HG03175 (cell line): ENCODE results near the gene KCTD19.

Experiments used
- ATAC-seq: cut with Tn5 transposase; IDR thresholded peaks from one replicate; pipeline ENCODE4 v1.9.1; 2021; ENCODE audit warnings: mild to moderate bottlenecking, moderate library complexity; ENCODE audit not compliant: unreplicated experiment

KCTD19 gene

DNA sequence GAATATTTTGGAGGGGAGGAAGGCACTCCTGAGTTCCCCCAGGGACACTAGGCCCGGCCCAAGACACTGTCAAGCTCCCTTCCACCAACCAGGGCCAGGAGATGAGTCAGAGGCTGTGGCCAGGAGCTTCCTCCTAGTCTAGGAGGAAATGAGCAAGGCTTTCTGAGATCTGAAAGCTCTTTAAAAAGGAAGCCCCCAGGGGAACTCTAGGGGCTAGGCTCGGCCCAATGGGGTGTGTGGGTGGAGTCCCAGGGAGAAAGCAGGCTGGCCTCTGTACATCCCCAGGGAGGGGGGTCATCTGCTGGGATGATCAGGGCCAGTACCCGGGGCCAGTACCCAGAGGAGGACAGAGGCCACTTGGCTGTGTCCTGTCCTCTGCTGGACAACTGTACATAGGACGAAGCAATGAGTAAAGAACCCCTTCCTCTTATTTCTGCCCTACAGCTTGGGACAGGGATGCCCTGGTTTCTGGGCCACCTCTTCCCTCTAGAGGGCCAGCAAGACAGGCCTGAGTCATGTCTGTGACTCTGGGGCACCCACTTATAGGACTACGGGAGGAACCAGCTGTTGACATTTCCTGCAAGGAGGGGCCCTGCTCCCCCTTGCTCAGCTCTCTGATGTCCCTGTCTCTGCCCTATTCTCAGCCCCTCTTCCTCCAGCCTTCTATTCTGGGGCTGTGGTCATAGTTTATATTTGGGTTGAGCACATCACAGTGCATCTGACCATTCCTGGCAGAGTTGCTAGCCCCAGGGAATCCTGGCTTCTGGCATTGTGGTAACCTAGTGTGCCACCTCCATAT lies 82.0 kb downstream of the KCTD19 start:
- ATAC-seq: peak; percentile 58

DNA sequence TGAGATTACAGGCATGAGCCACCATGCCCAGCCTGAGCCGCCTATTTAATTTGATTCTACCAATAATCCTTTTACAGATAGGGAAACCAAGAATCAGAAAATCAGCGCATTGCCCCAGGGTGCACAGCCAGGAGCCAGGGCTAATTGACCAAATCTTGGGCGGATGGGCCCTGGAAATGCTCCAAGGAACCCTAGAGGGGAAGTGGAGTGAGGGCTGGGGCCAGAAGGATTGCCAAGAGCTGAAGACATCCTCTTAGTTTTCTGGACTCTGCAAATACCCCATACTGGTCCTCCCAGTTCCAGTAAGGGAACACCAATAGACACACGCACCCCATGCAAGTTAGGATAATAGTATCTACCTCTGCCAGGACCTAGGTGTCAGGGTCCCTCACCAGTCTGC lies 83.1 kb downstream of the KCTD19 start:
- ATAC-seq: no peak

DNA sequence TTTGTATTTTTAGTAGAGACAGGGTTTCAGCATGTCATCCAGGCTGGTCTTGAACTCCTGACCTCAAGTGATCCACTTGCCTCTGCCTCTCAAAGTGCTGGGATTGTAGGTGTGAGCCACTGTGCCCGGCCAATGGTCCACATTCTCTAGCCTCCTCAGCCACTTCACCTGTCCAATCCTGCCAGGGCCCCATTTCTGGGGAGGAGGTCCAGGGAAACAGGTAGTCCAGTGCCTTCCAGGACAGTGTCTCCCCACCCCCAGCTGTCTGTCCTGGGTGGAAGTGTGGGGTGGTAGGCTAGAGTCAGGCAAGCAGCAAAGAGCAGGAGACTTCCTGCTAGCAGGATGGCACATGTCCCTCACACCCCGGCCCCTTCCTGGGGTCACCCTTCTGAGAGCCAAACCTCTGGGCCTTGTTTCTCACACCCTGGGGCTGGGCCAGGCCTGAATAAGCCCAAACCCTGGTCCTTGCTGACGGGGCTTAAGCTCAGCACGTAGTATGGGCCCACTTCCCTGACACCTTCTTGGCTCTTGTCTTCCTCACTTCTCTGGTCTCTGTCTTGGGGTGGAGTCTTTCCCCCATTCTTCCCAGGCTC lies 84.3 kb downstream of the KCTD19 start:
- ATAC-seq: no peak

DNA sequence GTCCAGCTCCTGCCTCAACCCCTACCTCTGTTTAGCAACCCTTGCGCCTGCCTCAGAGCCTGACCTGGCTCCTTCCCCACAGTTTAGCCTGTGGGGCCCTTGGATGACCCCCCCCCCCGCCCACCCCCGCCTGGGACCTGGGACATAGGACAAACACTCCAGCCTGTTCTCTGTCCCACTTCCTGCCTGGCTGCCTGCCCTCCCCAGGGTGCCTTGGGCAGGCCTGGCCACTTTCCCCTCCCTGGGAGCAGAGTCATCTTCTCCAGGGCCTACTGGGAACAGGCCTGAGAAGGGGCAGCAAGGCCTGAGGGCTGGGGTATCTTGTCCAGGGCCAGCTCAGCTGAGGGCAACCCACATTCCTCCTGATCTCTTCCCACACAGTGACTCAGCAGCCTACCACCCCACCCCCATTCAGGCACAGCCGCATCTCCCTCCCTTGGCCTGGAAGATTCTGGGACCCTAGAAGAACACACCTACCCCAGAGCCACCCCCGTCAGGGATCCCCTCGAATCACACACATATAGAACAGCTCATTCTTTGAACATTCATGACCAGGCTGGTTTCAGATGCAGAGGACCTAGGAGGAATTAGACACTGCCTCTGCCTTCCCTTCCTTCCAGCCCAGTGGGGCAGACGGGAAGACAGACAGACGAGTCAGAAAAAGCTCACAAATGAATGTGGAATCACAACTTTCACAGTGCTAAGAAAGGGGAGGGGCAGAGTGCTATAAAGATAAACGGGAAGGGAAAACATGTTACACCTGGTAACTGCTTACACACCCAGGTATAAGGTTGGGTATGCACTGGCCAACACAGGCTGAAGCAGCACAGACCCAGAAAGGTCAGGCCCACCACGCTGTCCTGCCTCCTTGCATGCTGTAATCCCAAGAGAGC lies 85.3 kb downstream of the KCTD19 start:
- no peak for ATAC-seq

DNA sequence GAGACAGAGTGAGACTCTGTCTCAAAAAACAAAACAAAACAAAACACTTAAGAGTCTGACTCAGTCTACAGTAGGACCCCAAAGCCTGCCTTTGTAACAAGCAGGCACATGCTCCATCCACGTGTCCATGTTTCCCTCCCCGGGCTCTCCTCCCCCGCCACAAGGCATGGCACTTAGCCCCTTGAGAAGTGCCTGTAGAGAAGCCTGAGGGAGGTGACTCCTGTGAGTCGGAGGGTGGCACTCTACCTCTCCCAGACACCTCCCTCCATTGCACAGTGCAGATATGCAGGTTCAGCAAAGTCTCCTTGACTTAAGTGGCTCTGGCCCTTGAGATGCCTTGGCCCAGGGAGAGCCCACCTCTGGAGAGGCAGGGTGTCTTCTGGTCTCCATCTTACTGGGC lies 86.0 kb downstream of the KCTD19 start:
- ATAC-seq: no peak
